Keratinocyte (primary cell): ENCODE data around the gene UBA6. TPM values are rescaled to one million over a fixed set of nuclear protein-coding genes. Genes with fewer than 3 reads are reported as not detected.
"Not testable (repeated sequence)": the region's sequence is repeated elsewhere in the genome, so short reads cannot be mapped to it uniquely, and the experiment has no call there.

ENCODE experiments used
- DNase-seq: peaks from one replicate; pipeline ENCODE4 v3.0.0-alpha.2; 2011; ENCODE audit warnings: low read depth, missing footprints, low spot score
- FAIRE-seq: peaks from 2 replicates; lab custom pipeline; 2011; peaks lifted over from hg19 to GRCh38; lab: Jason Lieb, UNC
- H2AFZ ChIP-seq: 2 replicates; pipeline ENCODE4 v1.6.0; 2012; ENCODE audit warnings: low read length, control low read depth, inconsistent platforms; ENCODE audit not compliant: control insufficient read depth
- H3K27ac ChIP-seq: 2 replicates; pipeline ENCODE4 v1.5.1; 2011; ENCODE audit warnings: low read length; ENCODE audit not compliant: control insufficient read depth, insufficient read depth
- H3K27me3 ChIP-seq: 3 replicates; pipeline ENCODE4 v1.6.0; 2011; ENCODE audit warnings: low read length; ENCODE audit not compliant: control insufficient read depth, insufficient read depth; ENCODE audit errors: extremely low read depth
- H3K36me3 ChIP-seq, 2 experiments: 2 replicates in 1 of 2; 3 replicates in 1 of 2; pipeline ENCODE4 v1.5.1; 2011; ENCODE audit warnings: low read length in 2 of 2, mild to moderate bottlenecking in 1 of 2; ENCODE audit not compliant: control insufficient read depth in 2 of 2, insufficient read depth in 2 of 2; ENCODE audit errors: extremely low read depth in 1 of 2
- H3K4me1 ChIP-seq: 3 replicates; pipeline ENCODE4 v1.5.1; 2011; ENCODE audit warnings: low read length; ENCODE audit not compliant: control insufficient read depth, insufficient read depth; ENCODE audit errors: extremely low read depth
- H3K4me2 ChIP-seq: 3 replicates; pipeline ENCODE4 v1.6.0; 2011; ENCODE audit warnings: low read depth, low read length; ENCODE audit not compliant: control insufficient read depth, insufficient read depth; ENCODE audit errors: extremely low read depth
- H3K4me3 ChIP-seq, 3 experiments: fragments of 200-600 bp in 1 of 3; sonication (generic) in 1 of 3; 2 replicates in 2 of 3; 3 replicates in 1 of 3; pipeline ENCODE4 v1.5.1; 2011 to 2016; ENCODE audit warnings: low read length in 3 of 3, mild to moderate bottlenecking in 3 of 3, control low read depth in 2 of 3, inconsistent platforms in 1 of 3, low read depth in 1 of 3, mixed read lengths in 1 of 3, mixed run types in 1 of 3, moderate library complexity in 1 of 3; ENCODE audit not compliant: control insufficient read depth in 2 of 3, insufficient read depth in 2 of 3; ENCODE audit errors: extremely low read depth in 1 of 3
- H3K79me2 ChIP-seq: 2 replicates; pipeline ENCODE4 v1.6.0; 2012; ENCODE audit warnings: low read length; ENCODE audit not compliant: control insufficient read depth, insufficient read depth
- H3K9ac ChIP-seq: 3 replicates; pipeline ENCODE4 v1.6.0; 2011; ENCODE audit warnings: low read length; ENCODE audit not compliant: control insufficient read depth, insufficient read depth; ENCODE audit errors: extremely low read depth
- H3K9me1 ChIP-seq: 3 replicates; pipeline ENCODE4 v1.6.0; 2011; ENCODE audit warnings: low read length; ENCODE audit not compliant: control insufficient read depth, insufficient read depth; ENCODE audit errors: extremely low read depth
- H3K9me3 ChIP-seq: 2 replicates; pipeline ENCODE4 v1.5.1; 2012; ENCODE audit warnings: low read depth, low read length; ENCODE audit not compliant: control insufficient read depth
- H4K20me1 ChIP-seq: 3 replicates; pipeline ENCODE4 v1.6.0; 2011; ENCODE audit warnings: low read length; ENCODE audit not compliant: control insufficient read depth, insufficient read depth; ENCODE audit errors: extremely low read depth
- CTCF ChIP-seq, 3 experiments: IDR thresholded peaks in 1 of 3; conservative IDR thresholded peaks in 1 of 3; optimal IDR thresholded peaks in 1 of 3; 2 replicates in 2 of 3; 3 replicates in 1 of 3; pipeline versions ENCODE3 to v1.5.1; 2011; ENCODE audit warnings: low read length in 3 of 3, mild to moderate bottlenecking in 3 of 3, moderate library complexity in 2 of 3, control low read depth in 1 of 3, inconsistent platforms in 1 of 3; ENCODE audit not compliant: insufficient read depth in 2 of 3; ENCODE audit errors: extremely low read depth in 1 of 3
- EZH2 ChIP-seq: IDR thresholded peaks from one replicate; pipeline ENCODE4 v1.6.1; 2012; ENCODE audit warnings: inconsistent platforms, mild to moderate bottlenecking, low read length, moderate library complexity
- dilution Hi-C: fragments of 300-500 bp; cut with MboI; formaldehyde crosslinking; loops from one replicate; pipeline ENCODE4 v1.7.0; 2020; ENCODE audit warnings: low sequenced_read_pairs; ENCODE audit not compliant: extremely low pct_ligation_motif_present
- polyA plus RNA-seq, 5 experiments: library from polyadenylated mRNA; depleted of rRNA in 3 of 5; stranded (reverse) in 3 of 5; stranded (forward) in 1 of 5; unstranded in 1 of 5; fragments of >200 nt; gene quantifications; 1 replicate in 1 of 5; 2 replicates in 3 of 5; 3 replicates in 1 of 5; pipeline versions ENCODE4 v1.2.1 to v1.2.3, GENCODE V29; 2011 to 2012; ENCODE audit warnings: missing spikeins in 2 of 5, low read depth in 1 of 5, low replicate concordance in 1 of 5

The UBA6 gene
- polyA plus RNA-seq, 1 donor (not counting 4 experiments of a cell fraction or from before 2014, with no cell fraction given), result 221 TPM

- Histone ChIP-seq H3K36me3 (peaks cover 7 to 11% of the 10 kb centered on the region in 2 experiments), H3K79me2 (no peaks in the 10 kb centered on the region), H2AFZ (no peak overlapping the region), H3K9ac (no peak overlapping the region), H3K27me3 (no peaks in the 10 kb centered on the region), H3K9me3 (no peaks in the 10 kb centered on the region), H3K4me3 (no peak overlapping the region), H3K27ac (no peak overlapping the region), H3K9me1 (no peaks in the 10 kb centered on the region), H4K20me1 (no peaks in the 10 kb centered on the region), H3K4me1 (no peaks in the 10 kb centered on the region), H3K4me2 (no peak overlapping the region)
- FAIRE-seq, result no peak
- TF ChIP-seq CTCF (optimal IDR thresholded peaks at IDR 0.05 in 1 of 3, IDR thresholded peaks at IDR 0.05 in 1 of 3, conservative IDR thresholded peaks at IDR 0.05 in 1 of 3; ENCODE audit: extremely low read depth in 1 of 3, insufficient read depth in 2 of 3, low read length in 3 of 3), result no peak
- no peak for TF ChIP-seq EZH2
- DNase-seq, result no peak
- dilution Hi-C loops, result no loop called here
Observed at GRCh38 chr4:67638136-67638535, 62.8 kb downstream of the UBA6 start.

- H3K9me1 ChIP-seq, DNase-seq, H3K4me1 ChIP-seq, H3K9me3 ChIP-seq, H3K9ac ChIP-seq, H3K27ac ChIP-seq, dilution Hi-C loops, H2AFZ ChIP-seq, H3K4me2 ChIP-seq, H4K20me1 ChIP-seq, H3K27me3 ChIP-seq, H3K4me3 ChIP-seq, H3K79me2 ChIP-seq, FAIRE-seq: not testable (repeated sequence)
- peaks cover 9 to 13% of the 10 kb centered on the region in 2 experiments for H3K36me3 ChIP-seq
Observed at GRCh38 chr4:67636978-67637377, 64.0 kb downstream of the UBA6 start.

- FAIRE-seq (no peak), DNase-seq (no peak)
- no peak overlapping the region for H2AFZ ChIP-seq
- dilution Hi-C loops, result no loop called here
- peaks cover 11 to 13% of the 10 kb centered on the region in 2 experiments for H3K36me3 ChIP-seq
- no peaks in the 10 kb centered on the region for H3K27me3 ChIP-seq
- no peak overlapping the region for H3K4me3 ChIP-seq
- H3K4me2 ChIP-seq, result no peak overlapping the region
- H3K4me1 ChIP-seq, result no peaks in the 10 kb centered on the region
- H3K79me2 ChIP-seq, result no peaks in the 10 kb centered on the region
- H3K9ac ChIP-seq, result no peak overlapping the region
- H3K9me3 ChIP-seq, result no peaks in the 10 kb centered on the region
- no peaks in the 10 kb centered on the region for H4K20me1 ChIP-seq
- no peaks in the 10 kb centered on the region for H3K9me1 ChIP-seq
- H3K27ac ChIP-seq, result no peak overlapping the region
- TF ChIP-seq CTCF (optimal IDR thresholded peaks at IDR 0.05 in 1 of 3, IDR thresholded peaks at IDR 0.05 in 1 of 3, conservative IDR thresholded peaks at IDR 0.05 in 1 of 3; ENCODE audit: extremely low read depth in 1 of 3, insufficient read depth in 2 of 3, low read length in 3 of 3), result no peak
- TF ChIP-seq EZH2, result no peak
Observed at GRCh38 chr4:67635331-67635730, 65.6 kb downstream of the UBA6 start.
